OCI-LY7 (cell line): Measurements from ENCODE around the gene C1orf116. TPM values are rescaled to one million over a fixed set of nuclear protein-coding genes. Genes with fewer than 3 reads are reported as not detected.

Experiments used
- BruUV-seq: library from RNA; stranded (reverse); fragments of 400-500 nt; replicated peaks from 2 replicates; lab custom pipeline; 2021; lab: Mats Ljungman, UMichigan
- CTCF ChIA-PET: fragments of 300-600 bp; sonication (Branson Sonifier 250); formaldehyde crosslinking; loops from one replicate; lab custom pipeline; 2022; ENCODE audit warnings: antibody characterized with exemption; ENCODE audit not compliant: unreplicated experiment; lab: Charles Lee
- POLR2A ChIA-PET: fragments of 300-600 bp; sonication (Branson Sonifier 250); formaldehyde crosslinking; loops from one replicate; lab custom pipeline; 2022; ENCODE audit warnings: antibody characterized with exemption; lab: Charles Lee
- DNase-seq: peaks from one replicate; pipeline ENCODE4 v3.0.0-alpha.2; 2015; ENCODE audit warnings: low spot score
- H2AFZ ChIP-seq: fragments of 200-600 bp; sonication (generic), shearing (Covaris generic); 2 replicates; pipeline ENCODE4 v1.6.1; 2014; ENCODE audit warnings: mild to moderate bottlenecking, antibody characterized with exemption, low read length, moderate library complexity
- H3K27ac ChIP-seq: fragments of 200-600 bp; sonication (generic); 2 replicates; pipeline ENCODE4 v1.5.1; 2014; ENCODE audit warnings: mixed run types, low read depth, mild to moderate bottlenecking, moderate library complexity, low read length, inconsistent platforms; ENCODE audit not compliant: poor library complexity, severe bottlenecking
- H3K36me3 ChIP-seq: fragments of 200-600 bp; sonication (generic); 2 replicates; pipeline ENCODE4 v1.6.1; 2014; ENCODE audit warnings: mild to moderate bottlenecking, antibody characterized with exemption, low read length, moderate library complexity, mixed read lengths; ENCODE audit not compliant: insufficient read depth
- H3K4me1 ChIP-seq: fragments of 200-600 bp; sonication (generic); 2 replicates; pipeline ENCODE4 v1.5.1; 2014; ENCODE audit warnings: mild to moderate bottlenecking, low read length; ENCODE audit not compliant: insufficient read depth, poor library complexity, severe bottlenecking
- H3K4me2 ChIP-seq: fragments of 200-600 bp; sonication (generic); 2 replicates; pipeline ENCODE4 v1.6.1; 2014; ENCODE audit warnings: mild to moderate bottlenecking, low read length
- H3K4me3 ChIP-seq: fragments of 200-600 bp; sonication (generic); 2 replicates; pipeline ENCODE4 v1.5.1; 2014; ENCODE audit warnings: mild to moderate bottlenecking, low read depth, low read length; ENCODE audit not compliant: poor library complexity, severe bottlenecking
- H3K79me2 ChIP-seq: fragments of 200-600 bp; sonication (generic); 2 replicates; pipeline ENCODE4 v1.6.1; 2016; ENCODE audit warnings: low read depth, mild to moderate bottlenecking, low read length, moderate library complexity, mixed read lengths; ENCODE audit not compliant: insufficient read depth
- H3K9me2 ChIP-seq: fragments of 200-600 bp; sonication (generic); 2 replicates; pipeline ENCODE4 v1.6.1; 2016; ENCODE audit warnings: mild to moderate bottlenecking, low read length, mixed read lengths; ENCODE audit not compliant: insufficient read depth
- H3K9me3 ChIP-seq: fragments of 200-600 bp; sonication (generic); 2 replicates; pipeline ENCODE4 v1.6.1; 2014; ENCODE audit warnings: mild to moderate bottlenecking, mixed run types, low read length, mixed read lengths
- H4K20me1 ChIP-seq: fragments of 200-600 bp; sonication (generic); 2 replicates; pipeline ENCODE4 v1.6.1; 2014; ENCODE audit warnings: mild to moderate bottlenecking, antibody characterized with exemption, low read length, moderate library complexity, mixed read lengths; ENCODE audit not compliant: insufficient read depth
- EZH2phosphoT487 ChIP-seq: fragments of 200-600 bp; sonication (generic); IDR thresholded peaks from 2 replicates; pipeline ENCODE4 v1.6.1; 2018; ENCODE audit warnings: low read depth, borderline replicate concordance, mild to moderate bottlenecking, mixed run types, antibody characterized with exemption, low read length, moderate library complexity, mixed read lengths
- intact Hi-C: fragments of 100-400 bp; cut with micrococcal nuclease; formaldehyde crosslinking; loops from one replicate; pipeline ENCODE4 v1.10.0; 2022; ENCODE audit not compliant: unreplicated experiment
- total RNA-seq, 2 experiments: library from RNA; depleted of rRNA in 1 of 2; stranded (reverse); fragments of >200 nt in 1 of 2; shearing (Covaris generic) in 1 of 2; gene quantifications; 2 replicates each; pipeline ENCODE4 v1.2.3, GENCODE V29; 2014 to 2022
- TF ChIP-seq, protein P1 (sequence below): fragments of 200-600 bp; sonication (generic); conservative IDR thresholded peaks from 2 replicates; pipeline ENCODE4 v1.5.1; 2014; ENCODE audit warnings: mild to moderate bottlenecking, antibody characterized with exemption, low read length, moderate library complexity, mixed read lengths

Gene C1orf116
- total RNA-seq, 2 experiments from 2014 or later: not detected

DNA sequence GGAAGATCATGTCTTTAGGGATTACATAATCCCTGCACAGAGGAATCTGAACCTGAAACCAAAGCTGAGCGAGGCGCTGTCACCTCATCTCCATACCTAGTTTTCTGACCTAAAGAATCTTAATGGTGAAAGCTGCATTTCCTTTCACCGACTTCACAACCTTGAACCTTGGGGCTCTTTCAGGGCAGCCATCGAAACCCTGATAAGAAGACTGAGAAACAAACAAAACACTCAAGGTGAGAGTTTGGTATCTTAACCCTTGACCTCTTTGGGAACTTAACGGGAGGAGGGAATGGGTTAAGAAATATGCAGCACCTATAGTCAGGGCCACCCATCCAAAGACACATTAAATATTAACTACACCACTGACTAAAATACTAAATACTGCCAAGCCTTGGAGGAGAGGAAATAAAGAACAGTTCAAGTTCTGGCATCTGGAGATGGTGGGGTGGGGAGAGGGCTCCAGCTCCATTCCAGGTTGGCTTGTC lies 2.0 kb downstream of the C1orf116 start:
- ChIA-PET CTCF (no interaction called here), POLR2A (interaction anchor here (0.7 kb wide), 2 partner anchors 13 to 992 kb away, joined by 3 read pairs; no protein-coding TSS in a partner anchor)
- Histone ChIP-seq H4K20me1 (no peaks in the 10 kb centered on the region), H3K4me1 (no peaks in the 10 kb centered on the region), H3K27ac (no peak overlapping the region), H3K79me2 (no peaks in the 10 kb centered on the region), H3K36me3 (no peaks in the 10 kb centered on the region), H3K9me3 (no peaks in the 10 kb centered on the region), H3K4me3 (no peak overlapping the region), H3K4me2 (no peak overlapping the region), H2AFZ (no peak overlapping the region), H3K9me2 (no peaks in the 10 kb centered on the region)
- intact Hi-C loops: no loop called here
- BruUV-seq: no TSS peak
- no peak for DNase-seq
- no peak for TF ChIP-seq EZH2phosphoT487

DNA sequence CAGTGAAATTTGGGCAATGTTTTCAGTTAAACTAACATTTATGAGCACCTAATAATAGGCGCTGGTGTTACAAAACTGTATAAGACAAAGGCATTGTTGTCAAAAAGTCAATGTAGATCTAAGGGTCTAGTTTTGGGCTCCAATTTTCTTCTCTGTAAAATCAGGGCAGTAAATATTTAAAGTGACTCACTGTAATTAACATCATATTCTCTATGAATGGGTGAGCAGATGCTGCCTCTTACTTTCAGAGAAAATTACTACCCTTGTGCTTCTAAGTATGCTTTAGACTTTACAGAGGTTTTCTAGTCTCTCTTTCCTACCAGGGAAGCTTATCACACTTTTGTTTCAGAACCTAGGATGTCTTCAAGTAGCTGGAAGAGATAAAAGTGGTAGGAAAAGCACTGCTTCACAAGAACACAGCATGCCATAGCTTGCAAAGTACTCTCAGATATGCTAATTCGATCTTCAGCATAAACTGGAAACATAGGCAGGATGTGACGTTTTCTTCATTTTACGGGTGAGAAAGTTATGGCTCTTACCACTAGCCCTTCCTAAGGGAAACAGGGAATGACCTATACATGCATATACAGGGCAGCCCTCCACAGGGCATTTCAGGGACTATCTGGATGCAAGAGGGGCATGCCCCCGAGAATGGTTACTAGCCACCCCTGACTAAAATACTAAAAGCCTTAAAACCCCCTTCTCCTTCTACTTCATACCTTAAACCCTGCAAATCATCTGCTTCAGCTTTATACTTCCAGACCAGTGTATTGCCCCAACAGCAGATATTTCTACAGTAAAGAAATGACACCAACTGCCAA lies 2.6 kb downstream of the C1orf116 start:
- Histone ChIP-seq H3K9me3 (no peaks in the 10 kb centered on the region), H3K79me2 (no peaks in the 10 kb centered on the region), H3K4me2 (no peak overlapping the region), H2AFZ (no peak overlapping the region), H3K27ac (no peak overlapping the region), H3K4me3 (no peak overlapping the region), H3K4me1 (no peaks in the 10 kb centered on the region), H3K36me3 (no peaks in the 10 kb centered on the region), H4K20me1 (no peaks in the 10 kb centered on the region), H3K9me2 (no peaks in the 10 kb centered on the region)
- ChIA-PET POLR2A (interaction anchor here (0.7 kb wide), 1 partner anchor 26 kb away, joined by 3 read pairs; no protein-coding TSS in a partner anchor), CTCF (interaction anchor here (0.5 kb wide), 1 partner anchor 1504 kb away, joined by 3 read pairs; no protein-coding TSS in a partner anchor)
- intact Hi-C loops: no loop called here
- no peak for TF ChIP-seq EZH2phosphoT487
- TF ChIP-seq, protein P1, sequence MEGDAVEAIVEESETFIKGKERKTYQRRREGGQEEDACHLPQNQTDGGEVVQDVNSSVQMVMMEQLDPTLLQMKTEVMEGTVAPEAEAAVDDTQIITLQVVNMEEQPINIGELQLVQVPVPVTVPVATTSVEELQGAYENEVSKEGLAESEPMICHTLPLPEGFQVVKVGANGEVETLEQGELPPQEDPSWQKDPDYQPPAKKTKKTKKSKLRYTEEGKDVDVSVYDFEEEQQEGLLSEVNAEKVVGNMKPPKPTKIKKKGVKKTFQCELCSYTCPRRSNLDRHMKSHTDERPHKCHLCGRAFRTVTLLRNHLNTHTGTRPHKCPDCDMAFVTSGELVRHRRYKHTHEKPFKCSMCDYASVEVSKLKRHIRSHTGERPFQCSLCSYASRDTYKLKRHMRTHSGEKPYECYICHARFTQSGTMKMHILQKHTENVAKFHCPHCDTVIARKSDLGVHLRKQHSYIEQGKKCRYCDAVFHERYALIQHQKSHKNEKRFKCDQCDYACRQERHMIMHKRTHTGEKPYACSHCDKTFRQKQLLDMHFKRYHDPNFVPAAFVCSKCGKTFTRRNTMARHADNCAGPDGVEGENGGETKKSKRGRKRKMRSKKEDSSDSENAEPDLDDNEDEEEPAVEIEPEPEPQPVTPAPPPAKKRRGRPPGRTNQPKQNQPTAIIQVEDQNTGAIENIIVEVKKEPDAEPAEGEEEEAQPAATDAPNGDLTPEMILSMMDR: no peak
- no TSS peak for BruUV-seq
- no peak for DNase-seq

DNA sequence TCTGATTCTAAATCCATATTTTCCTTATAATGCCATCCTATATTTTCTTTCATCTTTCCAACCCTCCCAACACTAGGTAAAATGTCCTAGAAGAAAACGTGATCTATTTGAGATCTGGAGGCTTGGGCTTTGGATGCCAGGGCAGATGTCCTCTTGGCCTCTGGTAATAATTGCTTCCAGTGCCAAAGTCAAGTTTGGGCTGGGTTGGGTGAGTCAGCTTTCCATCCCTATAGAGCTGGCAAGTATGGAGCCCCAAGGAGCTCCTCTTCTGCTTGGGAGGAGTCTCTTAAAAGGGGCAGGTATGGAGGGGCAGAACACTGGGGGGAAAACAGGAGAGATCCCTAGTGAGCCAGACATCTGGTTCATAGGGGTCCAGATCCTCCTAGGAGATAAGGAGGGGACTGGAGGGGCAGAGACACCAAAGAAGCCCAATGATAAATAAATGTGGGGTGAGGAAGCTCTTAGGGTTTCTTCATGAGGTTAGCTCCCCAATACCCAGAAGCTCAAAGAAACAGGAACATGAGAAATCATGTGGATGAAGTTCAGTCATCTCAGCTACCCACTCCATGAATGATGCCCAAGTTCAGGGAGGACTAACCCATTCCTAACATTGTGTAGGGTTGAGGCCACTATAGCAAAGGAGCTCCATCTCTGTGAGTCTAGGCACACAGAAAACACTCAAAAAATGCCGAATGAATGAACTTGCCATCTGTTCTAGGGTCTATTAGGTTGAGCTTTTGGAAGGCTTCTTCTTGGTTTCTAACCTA lies 3.5 kb downstream of the C1orf116 start:
- CTCF ChIA-PET: interaction anchor here (0.5 kb wide), 1 partner anchor 1504 kb away, joined by 3 read pairs; no protein-coding TSS in a partner anchor

More for the DNA sequence above, 3.5 kb downstream of the C1orf116 start:
- no peak for DNase-seq
- no TSS peak for BruUV-seq
- Histone ChIP-seq H3K36me3 (no peaks in the 10 kb centered on the region), H3K9me3 (no peaks in the 10 kb centered on the region), H4K20me1 (no peaks in the 10 kb centered on the region), H3K4me3 (no peak overlapping the region), H3K27ac (no peak overlapping the region), H3K4me1 (no peaks in the 10 kb centered on the region), H2AFZ (no peak overlapping the region), H3K9me2 (no peaks in the 10 kb centered on the region), H3K79me2 (no peaks in the 10 kb centered on the region), H3K4me2 (no peak overlapping the region)
- intact Hi-C loops: no loop called here
- TF ChIP-seq, protein P1: no peak
- no peak for TF ChIP-seq EZH2phosphoT487
- POLR2A ChIA-PET: interaction anchor here (0.6 to 0.7 kb wide), 2 partner anchors 25 to 32 kb away, joined by 3 read pairs; no protein-coding TSS in a partner anchor
